GM12878 (cell line): ENCODE results near the gene DNAJC15. TPM values are rescaled to one million over a fixed set of nuclear protein-coding genes. Genes with fewer than 3 reads are reported as not detected.
A peak's percentile ranks its signal among the peaks of the same experiment; 100 is the strongest.

Experiments used
- BCL11A ChIP-seq: IDR thresholded peaks from 2 replicates; pipeline ENCODE4 v1.6.1; 2011; ENCODE audit warnings: low read depth, low read length
- BRCA1 ChIP-seq: IDR thresholded peaks from 2 replicates; pipeline ENCODE4 v1.6.1; 2011; ENCODE audit warnings: low read depth, low read length, improper control_type of control experiment
- ESRRA ChIP-seq: IDR thresholded peaks from 2 replicates; pipeline ENCODE4 v1.6.1; 2012; ENCODE audit warnings: mild to moderate bottlenecking, low read length, improper control_type of control experiment
- KAT2A ChIP-seq: conservative IDR thresholded peaks from 2 replicates; pipeline ENCODE4 v1.6.1; 2011; ENCODE audit warnings: low read depth, low read length; ENCODE audit not compliant: control insufficient read depth
- MEF2A ChIP-seq: IDR thresholded peaks from 2 replicates; pipeline ENCODE4 v1.6.1; 2011; ENCODE audit warnings: low read depth, mild to moderate bottlenecking, low read length, moderate library complexity; ENCODE audit not compliant: insufficient read depth
- MTA3 ChIP-seq: IDR thresholded peaks from 2 replicates; pipeline ENCODE4 v1.6.1; 2012; ENCODE audit warnings: low read length, inconsistent platforms, borderline replicate concordance
- SMC3 ChIP-seq: IDR thresholded peaks from 2 replicates; pipeline ENCODE4 v1.6.1; 2011; ENCODE audit warnings: low read length, improper control_type of control experiment, borderline replicate concordance
- SP1 ChIP-seq: IDR thresholded peaks from one replicate; pipeline ENCODE4 v1.6.1; 2011; ENCODE audit warnings: low read depth, low read length
- TAF1 ChIP-seq: IDR thresholded peaks from 2 replicates; pipeline ENCODE4 v1.6.1; 2011; ENCODE audit warnings: mild to moderate bottlenecking, low read depth, low read length, borderline replicate concordance
- polyA plus RNA-seq, 11 experiments: library from polyadenylated mRNA; depleted of rRNA in 4 of 11; unstranded in 6 of 11; stranded (reverse) in 5 of 11; fragments of >200 nt; fragmentation: Nextera tagmentation in 4 of 11; fragmentation: Illumina TruSeq in 1 of 11; extraction: Ambion mirVana in 4 of 11; extraction: Trizol in 1 of 11; gene quantifications; 1 replicate in 1 of 11; 2 replicates in 10 of 11; pipeline versions ENCODE4 v1.2.1 to v1.2.3, GENCODE V29; 2011 to 2016; ENCODE audit warnings: inconsistent platforms in 2 of 11, missing spikeins in 2 of 11, low read depth in 1 of 11
- total RNA-seq, 4 experiments: library from RNA; depleted of rRNA in 3 of 4; stranded (reverse); fragments of >200 nt in 3 of 4; fragmentation: Illumina TruSeq in 1 of 4; extraction: Trizol in 1 of 4; gene quantifications; 2 replicates each; pipeline versions ENCODE4 v1.2.1 to v1.2.3, GENCODE V29; 2013 to 2021
- TF ChIP-seq, protein P1 (sequence below): fragments of 450-650 bp; IDR thresholded peaks from 2 replicates; pipeline ENCODE4 v1.6.1; 2017; ENCODE audit warnings: mild to moderate bottlenecking, moderate library complexity

DNAJC15 gene
- total and polyA plus RNA-seq, 10 of the 15 experiments (the other 5 are each of a cell fraction or from before 2014, with no cell fraction given) = 13.1 to 104 (median 54.4) TPM

DNA sequence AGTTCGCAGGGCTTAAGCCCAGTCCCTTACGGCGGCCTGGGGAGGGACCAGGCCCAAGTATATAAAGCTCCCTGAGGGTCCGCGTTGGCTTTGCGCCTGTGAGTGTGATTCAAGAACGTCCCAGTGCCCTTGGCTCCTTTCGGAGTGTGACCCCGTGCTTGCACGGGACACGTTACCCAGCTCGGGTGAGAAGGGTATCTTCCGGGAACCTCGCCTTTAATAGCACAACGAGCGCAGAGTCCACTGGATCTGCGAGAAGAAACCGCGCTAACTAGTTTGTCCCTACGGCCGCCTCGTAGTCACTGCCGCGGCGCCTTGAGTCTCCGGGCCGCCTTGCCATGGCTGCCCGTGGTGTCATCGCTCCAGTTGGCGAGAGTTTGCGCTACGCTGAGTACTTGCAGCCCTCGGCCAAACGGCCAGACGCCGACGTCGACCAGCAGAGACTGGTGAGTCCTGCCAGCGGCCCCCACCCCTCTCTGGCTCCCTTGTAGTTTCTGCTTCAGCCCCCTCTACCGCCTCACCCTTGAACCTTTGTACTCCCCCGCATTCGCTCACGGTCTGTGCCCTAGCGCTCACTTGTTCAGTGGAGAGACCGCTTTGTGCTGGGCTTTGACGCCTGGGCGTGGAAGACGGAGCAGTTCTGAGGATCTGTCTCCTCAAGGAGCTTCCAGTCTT, at the start of gene DNAJC15 (continued):
- TF ChIP-seq, protein P1, sequence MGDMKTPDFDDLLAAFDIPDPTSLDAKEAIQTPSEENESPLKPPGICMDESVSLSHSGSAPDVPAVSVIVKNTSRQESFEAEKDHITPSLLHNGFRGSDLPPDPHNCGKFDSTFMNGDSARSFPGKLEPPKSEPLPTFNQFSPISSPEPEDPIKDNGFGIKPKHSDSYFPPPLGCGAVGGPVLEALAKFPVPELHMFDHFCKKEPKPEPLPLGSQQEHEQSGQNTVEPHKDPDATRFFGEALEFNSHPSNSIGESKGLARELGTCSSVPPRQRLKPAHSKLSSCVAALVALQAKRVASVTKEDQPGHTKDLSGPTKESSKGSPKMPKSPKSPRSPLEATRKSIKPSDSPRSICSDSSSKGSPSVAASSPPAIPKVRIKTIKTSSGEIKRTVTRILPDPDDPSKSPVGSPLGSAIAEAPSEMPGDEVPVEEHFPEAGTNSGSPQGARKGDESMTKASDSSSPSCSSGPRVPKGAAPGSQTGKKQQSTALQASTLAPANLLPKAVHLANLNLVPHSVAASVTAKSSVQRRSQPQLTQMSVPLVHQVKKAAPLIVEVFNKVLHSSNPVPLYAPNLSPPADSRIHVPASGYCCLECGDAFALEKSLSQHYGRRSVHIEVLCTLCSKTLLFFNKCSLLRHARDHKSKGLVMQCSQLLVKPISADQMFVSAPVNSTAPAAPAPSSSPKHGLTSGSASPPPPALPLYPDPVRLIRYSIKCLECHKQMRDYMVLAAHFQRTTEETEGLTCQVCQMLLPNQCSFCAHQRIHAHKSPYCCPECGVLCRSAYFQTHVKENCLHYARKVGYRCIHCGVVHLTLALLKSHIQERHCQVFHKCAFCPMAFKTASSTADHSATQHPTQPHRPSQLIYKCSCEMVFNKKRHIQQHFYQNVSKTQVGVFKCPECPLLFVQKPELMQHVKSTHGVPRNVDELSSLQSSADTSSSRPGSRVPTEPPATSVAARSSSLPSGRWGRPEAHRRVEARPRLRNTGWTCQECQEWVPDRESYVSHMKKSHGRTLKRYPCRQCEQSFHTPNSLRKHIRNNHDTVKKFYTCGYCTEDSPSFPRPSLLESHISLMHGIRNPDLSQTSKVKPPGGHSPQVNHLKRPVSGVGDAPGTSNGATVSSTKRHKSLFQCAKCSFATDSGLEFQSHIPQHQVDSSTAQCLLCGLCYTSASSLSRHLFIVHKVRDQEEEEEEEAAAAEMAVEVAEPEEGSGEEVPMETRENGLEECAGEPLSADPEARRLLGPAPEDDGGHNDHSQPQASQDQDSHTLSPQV = no peak
- TF ChIP-seq MEF2A (no peak), BCL11A (no peak), MTA3 (no peak), TAF1 (peak; percentile 82; the same call in 1 of the 2 replicates), ESRRA (no peak), SP1 (no peak), SMC3 (no peak), BRCA1 (no peak), KAT2A (no peak)
- TF ChIP-seq, all 136 proteins: peak for 47
